SK-N-SH treated with all-trans-retinoic acid at 6 μM for 48 hours (cell line): ENCODE results near the gene CENPP.

Experiments
- ATAC-seq: fragments of 200-7000 bp; cut with Tn5 transposase; 3 replicates; pipeline ENCODE4 v1.9.1; 2020; ENCODE audit warnings: mild to moderate bottlenecking, moderate library complexity
- ARNTL ChIP-seq: fragments of 450-650 bp; formaldehyde crosslinking; IDR thresholded peaks from 2 replicates; pipeline ENCODE4 v1.5.0; 2020; ENCODE audit warnings: low read depth, mild to moderate bottlenecking, moderate library complexity, borderline replicate concordance
- BACH2 ChIP-seq: fragments of 250-450 bp; sonication (Bioruptor Pico); IDR thresholded peaks from 2 replicates; pipeline ENCODE4 v1.9.0; 2021; ENCODE audit warnings: mild to moderate bottlenecking, borderline replicate concordance
- ESRRG ChIP-seq: fragments of 250-450 bp; sonication (Bioruptor Pico); IDR thresholded peaks from 2 replicates; pipeline ENCODE4 v1.6.1; 2021; ENCODE audit warnings: mild to moderate bottlenecking
- GLIS3 ChIP-seq: fragments of 250-450 bp; sonication (Bioruptor Pico); IDR thresholded peaks from 2 replicates; pipeline ENCODE4 v1.5.0; 2020; ENCODE audit warnings: mild to moderate bottlenecking, moderate library complexity
- ISL1 ChIP-seq: fragments of 250-450 bp; sonication (Bioruptor Pico); IDR thresholded peaks from 2 replicates; pipeline ENCODE4 v2.1.2; 2022; ENCODE audit warnings: mild to moderate bottlenecking, moderate library complexity
- OSR1 ChIP-seq: fragments of 250-450 bp; sonication (Bioruptor Pico); IDR thresholded peaks from 2 replicates; pipeline ENCODE4 v1.8.0; 2022; ENCODE audit warnings: moderate library complexity, mild to moderate bottlenecking, inconsistent platforms
- PPARA ChIP-seq: fragments of 250-450 bp; sonication (Bioruptor Pico); IDR thresholded peaks from 2 replicates; pipeline ENCODE4 v1.5.0; 2020; ENCODE audit warnings: mild to moderate bottlenecking, borderline replicate concordance
- RARB ChIP-seq: fragments of 250-450 bp; sonication (Bioruptor Pico); IDR thresholded peaks from 2 replicates; pipeline ENCODE4 v1.8.0; 2021; ENCODE audit warnings: mild to moderate bottlenecking, moderate library complexity
- SNAI2 ChIP-seq: fragments of 250-450 bp; sonication (Bioruptor Pico); IDR thresholded peaks from 2 replicates; pipeline ENCODE4 v1.5.0; 2020; ENCODE audit warnings: mild to moderate bottlenecking, moderate library complexity
- TCF4 ChIP-seq: fragments of 250-450 bp; sonication (Bioruptor Pico); IDR thresholded peaks from 2 replicates; pipeline ENCODE4 v1.8.0; 2021; ENCODE audit warnings: mild to moderate bottlenecking, moderate library complexity, borderline replicate concordance
- ZC3H10 ChIP-seq: fragments of 250-450 bp; sonication (Bioruptor Pico); IDR thresholded peaks from 2 replicates; pipeline ENCODE4 v1.5.1; 2021; ENCODE audit warnings: mild to moderate bottlenecking, moderate library complexity
- ZFP3 ChIP-seq: fragments of 250-450 bp; sonication (Bioruptor Pico); IDR thresholded peaks from 2 replicates; pipeline ENCODE4 v1.5.0; 2020; ENCODE audit warnings: mild to moderate bottlenecking, moderate library complexity
- ZFP30 ChIP-seq: fragments of 450-650 bp; formaldehyde crosslinking; IDR thresholded peaks from 2 replicates; pipeline ENCODE4 v1.5.0; 2022; ENCODE audit warnings: mild to moderate bottlenecking, moderate library complexity
- ZNF565 ChIP-seq: fragments of 450-650 bp; formaldehyde crosslinking; conservative IDR thresholded peaks from 2 replicates; pipeline ENCODE4 v1.5.0; 2020; ENCODE audit warnings: low read depth, mild to moderate bottlenecking, moderate library complexity
- ZNF70 ChIP-seq: fragments of 450-650 bp; formaldehyde crosslinking; IDR thresholded peaks from 2 replicates; pipeline ENCODE4 v1.5.0; 2020; ENCODE audit warnings: mild to moderate bottlenecking, moderate library complexity
- ZNF8 ChIP-seq: fragments of 450-650 bp; formaldehyde crosslinking; IDR thresholded peaks from 2 replicates; pipeline ENCODE4 v1.5.0; 2020; ENCODE audit warnings: mild to moderate bottlenecking, moderate library complexity
- TF ChIP-seq, protein P1 (sequence below): fragments of 250-450 bp; sonication (Bioruptor Pico); IDR thresholded peaks from 2 replicates; pipeline ENCODE4 v1.5.1; 2020; ENCODE audit warnings: low read depth, mild to moderate bottlenecking, moderate library complexity
- TF ChIP-seq, protein P2 (sequence below): fragments of 250-450 bp; sonication (Bioruptor Pico); IDR thresholded peaks from 2 replicates; pipeline ENCODE4 v1.5.1; 2021; ENCODE audit warnings: mild to moderate bottlenecking, moderate library complexity
- TF ChIP-seq, protein P3 (sequence below): fragments of 250-450 bp; sonication (Bioruptor Pico); IDR thresholded peaks from 2 replicates; pipeline ENCODE4 v1.5.0; 2020; ENCODE audit warnings: mild to moderate bottlenecking, moderate library complexity
- TF ChIP-seq, protein P4 (sequence below): fragments of 250-450 bp; sonication (Bioruptor Pico); IDR thresholded peaks from 2 replicates; pipeline ENCODE4 v1.8.0; 2020; ENCODE audit warnings: mild to moderate bottlenecking, moderate library complexity, borderline replicate concordance

The CENPP gene

DNA sequence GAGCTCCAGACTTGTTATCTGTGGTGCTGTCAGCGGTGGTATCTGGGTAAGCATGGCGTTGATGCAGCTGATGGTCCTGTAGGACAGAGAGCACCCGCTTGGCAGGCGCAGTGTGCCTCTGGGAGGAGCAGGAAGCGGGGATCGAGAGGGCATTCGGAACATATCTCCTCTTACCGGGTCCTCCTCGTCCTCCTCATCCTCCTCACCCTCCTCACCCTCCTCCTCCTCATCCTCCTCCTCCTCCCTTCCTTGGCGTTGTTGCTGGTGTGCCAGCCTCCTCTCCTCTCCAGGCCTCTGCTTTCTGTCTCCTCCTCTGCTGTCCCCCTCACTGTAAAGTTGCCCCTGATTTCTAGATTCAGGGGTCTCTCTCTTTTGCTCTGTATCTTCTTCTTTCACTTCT is 188.9 kb downstream of the CENPP start:
- TF ChIP-seq, protein P1, sequence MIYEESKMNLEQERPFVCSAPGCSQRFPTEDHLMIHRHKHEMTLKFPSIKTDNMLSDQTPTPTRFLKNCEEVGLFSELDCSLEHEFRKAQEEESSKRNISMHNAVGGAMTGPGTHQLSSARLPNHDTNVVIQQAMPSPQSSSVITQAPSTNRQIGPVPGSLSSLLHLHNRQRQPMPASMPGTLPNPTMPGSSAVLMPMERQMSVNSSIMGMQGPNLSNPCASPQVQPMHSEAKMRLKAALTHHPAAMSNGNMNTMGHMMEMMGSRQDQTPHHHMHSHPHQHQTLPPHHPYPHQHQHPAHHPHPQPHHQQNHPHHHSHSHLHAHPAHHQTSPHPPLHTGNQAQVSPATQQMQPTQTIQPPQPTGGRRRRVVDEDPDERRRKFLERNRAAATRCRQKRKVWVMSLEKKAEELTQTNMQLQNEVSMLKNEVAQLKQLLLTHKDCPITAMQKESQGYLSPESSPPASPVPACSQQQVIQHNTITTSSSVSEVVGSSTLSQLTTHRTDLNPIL (CRISPR knock-in tag), result no peak
- TF ChIP-seq BACH2 (CRISPR knock-in tag) (no peak), ZNF70 (no peak), ZNF8 (CRISPR knock-in tag) (no peak), ZC3H10 (no peak), GLIS3 (no peak), PPARA (no peak), ZFP30 (no peak), ZFP3 (CRISPR knock-in tag) (no peak), ZNF565 (no peak), SNAI2 (CRISPR knock-in tag) (no peak), ARNTL (no peak)
- TF ChIP-seq, protein P2, sequence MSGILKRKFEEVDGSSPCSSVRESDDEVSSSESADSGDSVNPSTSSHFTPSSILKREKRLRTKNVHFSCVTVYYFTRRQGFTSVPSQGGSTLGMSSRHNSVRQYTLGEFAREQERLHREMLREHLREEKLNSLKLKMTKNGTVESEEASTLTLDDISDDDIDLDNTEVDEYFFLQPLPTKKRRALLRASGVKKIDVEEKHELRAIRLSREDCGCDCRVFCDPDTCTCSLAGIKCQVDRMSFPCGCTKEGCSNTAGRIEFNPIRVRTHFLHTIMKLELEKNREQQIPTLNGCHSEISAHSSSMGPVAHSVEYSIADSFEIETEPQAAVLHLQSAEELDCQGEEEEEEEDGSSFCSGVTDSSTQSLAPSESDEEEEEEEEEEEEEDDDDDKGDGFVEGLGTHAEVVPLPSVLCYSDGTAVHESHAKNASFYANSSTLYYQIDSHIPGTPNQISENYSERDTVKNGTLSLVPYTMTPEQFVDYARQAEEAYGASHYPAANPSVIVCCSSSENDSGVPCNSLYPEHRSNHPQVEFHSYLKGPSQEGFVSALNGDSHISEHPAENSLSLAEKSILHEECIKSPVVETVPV (CRISPR knock-in tag), result no peak
- TF ChIP-seq, protein P3, sequence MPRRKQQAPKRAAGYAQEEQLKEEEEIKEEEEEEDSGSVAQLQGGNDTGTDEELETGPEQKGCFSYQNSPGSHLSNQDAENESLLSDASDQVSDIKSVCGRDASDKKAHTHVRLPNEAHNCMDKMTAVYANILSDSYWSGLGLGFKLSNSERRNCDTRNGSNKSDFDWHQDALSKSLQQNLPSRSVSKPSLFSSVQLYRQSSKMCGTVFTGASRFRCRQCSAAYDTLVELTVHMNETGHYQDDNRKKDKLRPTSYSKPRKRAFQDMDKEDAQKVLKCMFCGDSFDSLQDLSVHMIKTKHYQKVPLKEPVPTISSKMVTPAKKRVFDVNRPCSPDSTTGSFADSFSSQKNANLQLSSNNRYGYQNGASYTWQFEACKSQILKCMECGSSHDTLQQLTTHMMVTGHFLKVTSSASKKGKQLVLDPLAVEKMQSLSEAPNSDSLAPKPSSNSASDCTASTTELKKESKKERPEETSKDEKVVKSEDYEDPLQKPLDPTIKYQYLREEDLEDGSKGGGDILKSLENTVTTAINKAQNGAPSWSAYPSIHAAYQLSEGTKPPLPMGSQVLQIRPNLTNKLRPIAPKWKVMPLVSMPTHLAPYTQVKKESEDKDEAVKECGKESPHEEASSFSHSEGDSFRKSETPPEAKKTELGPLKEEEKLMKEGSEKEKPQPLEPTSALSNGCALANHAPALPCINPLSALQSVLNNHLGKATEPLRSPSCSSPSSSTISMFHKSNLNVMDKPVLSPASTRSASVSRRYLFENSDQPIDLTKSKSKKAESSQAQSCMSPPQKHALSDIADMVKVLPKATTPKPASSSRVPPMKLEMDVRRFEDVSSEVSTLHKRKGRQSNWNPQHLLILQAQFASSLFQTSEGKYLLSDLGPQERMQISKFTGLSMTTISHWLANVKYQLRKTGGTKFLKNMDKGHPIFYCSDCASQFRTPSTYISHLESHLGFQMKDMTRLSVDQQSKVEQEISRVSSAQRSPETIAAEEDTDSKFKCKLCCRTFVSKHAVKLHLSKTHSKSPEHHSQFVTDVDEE (CRISPR knock-in tag), result no peak
- no peak for ATAC-seq

DNA sequence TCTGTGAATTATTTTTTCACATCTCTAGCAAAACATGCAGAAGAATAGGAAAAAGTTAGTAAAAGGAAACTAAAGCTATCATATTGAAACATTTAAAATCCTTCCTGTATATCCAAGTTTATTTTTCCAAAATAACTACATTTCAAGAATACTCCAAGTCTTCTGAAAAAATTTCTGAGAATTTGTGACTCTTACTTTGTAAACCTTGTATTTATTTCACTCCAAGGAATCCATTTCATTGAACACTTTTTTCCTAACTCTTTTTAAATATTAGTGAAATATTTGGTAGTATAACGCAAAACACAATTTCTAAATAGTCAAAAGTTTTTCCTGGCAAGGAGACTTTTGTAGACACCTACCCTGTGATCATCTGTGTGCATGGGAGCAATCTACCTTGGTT is 190.8 kb downstream of the CENPP start:
- TF ChIP-seq TCF4, result no peak
- TF ChIP-seq, protein P3 (CRISPR knock-in tag), result no peak
- TF ChIP-seq ESRRG (CRISPR knock-in tag), result no peak
- TF ChIP-seq, protein P4, sequence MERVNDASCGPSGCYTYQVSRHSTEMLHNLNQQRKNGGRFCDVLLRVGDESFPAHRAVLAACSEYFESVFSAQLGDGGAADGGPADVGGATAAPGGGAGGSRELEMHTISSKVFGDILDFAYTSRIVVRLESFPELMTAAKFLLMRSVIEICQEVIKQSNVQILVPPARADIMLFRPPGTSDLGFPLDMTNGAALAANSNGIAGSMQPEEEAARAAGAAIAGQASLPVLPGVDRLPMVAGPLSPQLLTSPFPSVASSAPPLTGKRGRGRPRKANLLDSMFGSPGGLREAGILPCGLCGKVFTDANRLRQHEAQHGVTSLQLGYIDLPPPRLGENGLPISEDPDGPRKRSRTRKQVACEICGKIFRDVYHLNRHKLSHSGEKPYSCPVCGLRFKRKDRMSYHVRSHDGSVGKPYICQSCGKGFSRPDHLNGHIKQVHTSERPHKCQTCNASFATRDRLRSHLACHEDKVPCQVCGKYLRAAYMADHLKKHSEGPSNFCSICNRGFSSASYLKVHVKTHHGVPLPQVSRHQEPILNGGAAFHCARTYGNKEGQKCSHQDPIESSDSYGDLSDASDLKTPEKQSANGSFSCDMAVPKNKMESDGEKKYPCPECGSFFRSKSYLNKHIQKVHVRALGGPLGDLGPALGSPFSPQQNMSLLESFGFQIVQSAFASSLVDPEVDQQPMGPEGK (CRISPR knock-in tag), result no peak
- TF ChIP-seq ISL1, result no peak
- TF ChIP-seq ZC3H10, result no peak
- no peak for TF ChIP-seq RARB (CRISPR knock-in tag)
- TF ChIP-seq, protein P1 (CRISPR knock-in tag), result no peak
- no peak for TF ChIP-seq SNAI2 (CRISPR knock-in tag)
- TF ChIP-seq OSR1, result no peak
- no peak for TF ChIP-seq ARNTL
- no peak for TF ChIP-seq ZFP3 (CRISPR knock-in tag)
- TF ChIP-seq ZNF565, result no peak
- TF ChIP-seq PPARA, result no peak
- no peak for ATAC-seq

DNA sequence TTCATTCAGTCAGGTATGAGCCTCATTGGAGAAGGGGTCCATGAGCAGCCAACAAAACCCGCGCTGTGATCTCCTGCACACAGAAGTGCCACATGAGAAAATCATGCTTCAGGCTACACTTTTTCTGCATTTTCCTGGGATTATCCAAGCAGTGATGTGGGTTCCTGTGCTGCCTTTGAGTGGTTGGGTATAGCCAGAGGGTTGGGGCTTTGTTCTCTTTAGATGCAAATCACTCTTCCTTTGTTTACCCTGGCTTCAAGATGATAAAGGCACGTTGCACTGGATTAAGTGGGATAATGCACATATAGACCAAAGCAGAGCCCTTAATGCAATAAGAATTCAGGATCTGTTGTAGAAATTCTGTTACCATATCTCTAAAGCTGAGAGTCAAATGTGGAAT is 191.3 kb downstream of the CENPP start:
- TF ChIP-seq TCF4, result peak; percentile 38; the same call in 1 of the 2 replicates
- 0 out of 2 replicates have a peak, but pooled peaks have one; percentile 7 for TF ChIP-seq ISL1
- no peak for TF ChIP-seq ZNF70
- no peak for ATAC-seq
